NCI-H524 treated with DMSO at 0.1 percent for 48 hours (cell line): ENCODE measurements around the gene ZNF862.

Experiments used
- DNase-seq: peaks from one replicate; lab custom pipeline; 2025; lab: John Stamatoyannopoulos, UW

The ZNF862 gene

DNA sequence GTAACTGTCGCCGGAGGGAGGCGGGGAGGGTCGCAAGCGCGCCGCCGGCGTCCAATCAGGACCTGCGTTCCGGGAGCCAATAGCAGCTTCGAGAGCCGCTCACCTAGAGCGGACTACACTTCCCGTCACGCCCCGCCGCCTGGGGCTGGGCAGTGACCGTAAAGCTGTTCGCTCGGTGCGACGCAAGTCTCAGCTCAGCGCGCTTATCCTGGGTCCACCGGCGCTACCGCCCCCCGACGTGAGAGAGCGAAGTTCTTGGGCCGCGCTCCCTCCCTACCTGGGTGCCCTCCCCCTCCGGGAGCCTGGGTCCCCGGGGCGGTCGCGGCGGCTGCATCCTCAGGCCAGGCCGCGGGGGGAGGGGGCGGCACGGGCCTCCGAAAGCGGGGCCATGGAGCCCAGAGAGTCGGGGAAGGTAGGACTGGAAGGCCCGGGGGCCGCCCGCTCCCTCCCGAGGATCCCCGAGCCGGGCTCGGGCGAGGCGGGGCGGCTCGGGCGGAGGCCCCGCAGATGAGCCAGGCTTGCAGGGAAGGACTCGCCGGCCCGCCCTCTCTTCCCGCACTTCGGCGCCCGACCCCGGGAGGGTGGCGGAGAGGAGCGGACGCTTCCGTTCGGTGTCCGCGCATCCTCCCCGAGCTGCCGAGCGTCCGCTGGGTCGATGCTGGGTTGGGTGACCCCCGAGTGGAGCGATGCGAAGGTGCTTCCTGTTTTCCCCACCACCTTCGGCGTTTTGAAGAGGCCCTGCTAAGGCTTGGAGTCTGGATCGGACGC, at the start of gene ZNF862:
Gene ZNF862 (plus strand): TSS at position 152 of the 768 bp plus-strand sequence. CDS start 237 bp downstream, at position 389.
- DNase-seq = peak; percentile 85

- no peak for DNase-seq
Measured at GRCh38 chr7:149789101-149789500, 49.1 kb upstream of the ZNF862 start.

DNA sequence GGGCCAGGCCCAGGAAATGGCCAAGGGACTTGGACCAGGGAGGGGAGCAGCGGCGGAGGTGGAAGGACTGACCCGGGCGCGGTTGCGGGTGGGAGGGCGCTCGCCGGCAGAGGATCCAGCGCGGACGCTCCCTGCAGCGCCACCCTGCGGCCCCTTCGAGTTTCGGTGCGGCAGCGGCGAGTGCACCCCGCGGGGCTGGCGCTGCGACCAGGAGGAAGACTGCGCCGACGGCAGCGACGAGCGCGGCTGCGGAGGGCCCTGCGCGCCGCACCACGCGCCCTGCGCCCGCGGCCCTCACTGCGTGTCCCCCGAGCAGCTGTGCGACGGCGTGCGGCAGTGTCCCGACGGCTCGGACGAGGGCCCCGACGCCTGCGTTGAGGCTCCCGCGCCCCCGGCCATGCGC, 48.0 kb upstream of the ZNF862 start:
- no peak for DNase-seq

DNA sequence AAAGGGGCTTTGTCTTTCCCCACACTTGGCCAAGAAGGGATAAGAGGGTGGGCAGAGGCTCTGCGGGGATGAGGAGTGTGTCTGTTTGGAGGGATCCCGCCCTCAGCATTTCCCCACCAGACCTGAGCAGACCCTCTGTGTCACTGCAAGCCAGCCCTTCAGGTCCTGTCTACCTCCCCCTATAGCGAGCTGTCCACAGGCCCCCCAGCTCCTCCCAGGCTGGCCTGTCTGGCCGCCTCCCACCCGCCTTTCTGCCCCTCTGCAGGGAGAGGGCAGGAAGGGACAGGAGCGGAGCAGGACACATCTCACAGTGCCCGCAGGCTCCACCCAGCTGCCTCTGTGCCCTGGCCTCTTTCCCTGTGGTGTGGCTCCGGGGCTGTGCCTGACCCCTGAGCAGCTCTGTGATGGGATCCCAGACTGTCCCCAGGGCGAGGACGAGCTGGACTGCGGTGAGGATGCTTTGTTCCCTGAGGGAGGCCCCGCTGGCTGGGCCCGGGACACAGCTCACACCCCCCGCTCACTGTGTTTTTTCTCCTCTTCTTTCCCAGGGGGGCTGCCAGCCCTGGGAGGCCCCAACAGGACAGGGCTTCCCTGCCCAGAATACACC, 47.3 kb upstream of the ZNF862 start:
- no peak for DNase-seq

DNA sequence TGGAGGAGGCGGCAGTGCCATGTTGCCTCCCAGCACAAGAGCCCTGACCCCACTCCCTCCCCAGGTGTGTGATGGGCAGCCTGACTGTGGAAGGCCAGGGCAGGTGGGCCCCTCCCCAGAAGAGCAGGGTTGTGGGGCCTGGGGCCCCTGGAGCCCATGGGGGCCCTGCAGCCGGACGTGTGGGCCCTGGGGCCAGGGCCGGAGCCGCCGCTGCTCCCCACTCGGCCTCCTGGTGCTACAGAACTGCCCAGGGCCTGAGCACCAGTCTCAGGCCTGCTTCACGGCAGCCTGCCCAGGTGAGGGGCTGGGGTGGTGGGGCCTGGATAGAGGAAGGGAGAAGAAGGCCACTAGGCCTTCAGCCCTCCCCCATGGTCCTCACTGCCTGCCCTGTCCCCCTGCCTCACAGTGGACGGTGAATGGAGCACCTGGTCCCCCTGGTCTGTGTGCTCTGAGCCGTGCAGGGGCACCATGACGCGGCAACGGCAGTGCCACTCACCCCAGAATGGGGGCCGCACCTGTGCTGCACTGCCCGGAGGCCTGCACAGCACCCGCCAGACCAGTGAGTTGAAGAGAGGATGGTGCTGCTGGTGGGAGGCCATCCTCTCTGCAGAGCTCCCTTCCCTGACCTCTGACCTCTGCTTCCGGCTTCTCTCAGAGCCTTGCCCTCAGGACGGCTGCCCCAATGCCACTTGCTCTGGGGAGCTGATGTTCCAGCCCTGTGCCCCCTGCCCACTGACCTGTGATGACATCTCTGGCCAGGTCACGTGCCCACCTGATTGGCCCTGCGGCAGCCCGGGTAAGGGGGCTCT, 46.6 kb upstream of the ZNF862 start:
- no peak for DNase-seq

DNA sequence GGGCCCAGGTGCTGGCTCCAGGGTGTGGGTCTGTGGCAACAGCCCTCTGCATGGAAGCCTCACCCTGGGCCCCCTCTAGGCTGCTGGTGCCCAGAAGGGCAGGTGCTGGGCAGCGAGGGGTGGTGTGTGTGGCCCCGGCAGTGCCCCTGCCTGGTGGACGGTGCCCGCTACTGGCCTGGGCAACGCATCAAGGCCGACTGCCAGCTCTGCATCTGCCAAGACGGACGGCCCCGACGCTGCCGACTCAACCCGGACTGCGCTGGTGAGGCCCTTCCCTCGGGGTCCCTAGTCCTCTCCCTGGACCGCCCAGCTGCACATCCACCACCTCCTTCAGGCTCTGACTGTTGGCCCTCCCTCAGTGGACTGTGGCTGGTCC, 46.0 kb upstream of the ZNF862 start:
- DNase-seq = no peak

- DNase-seq = no peak
Measured at GRCh38 chr7:149793261-149793660, 44.9 kb upstream of the ZNF862 start.

DNA sequence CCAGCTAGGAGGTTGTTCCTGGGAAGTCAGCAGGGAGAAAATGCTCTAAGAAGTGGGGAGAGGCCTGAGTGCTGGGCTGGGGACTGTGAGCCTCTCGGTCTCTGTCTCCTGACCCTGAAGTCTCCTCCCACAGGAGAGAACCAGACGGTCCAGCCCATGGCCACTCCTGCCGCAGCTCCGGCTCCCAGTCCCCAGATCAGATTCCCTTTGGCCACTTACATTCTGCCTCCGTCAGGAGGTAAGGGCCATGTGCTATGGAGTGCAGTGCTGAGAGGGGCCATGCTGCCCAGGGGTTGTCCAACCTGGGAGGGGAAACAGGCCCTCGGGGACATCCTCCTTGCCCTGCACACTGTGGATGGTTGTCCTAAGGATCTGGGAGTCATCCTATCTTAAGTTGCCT, 43.5 kb upstream of the ZNF862 start:
- DNase-seq = no peak

DNA sequence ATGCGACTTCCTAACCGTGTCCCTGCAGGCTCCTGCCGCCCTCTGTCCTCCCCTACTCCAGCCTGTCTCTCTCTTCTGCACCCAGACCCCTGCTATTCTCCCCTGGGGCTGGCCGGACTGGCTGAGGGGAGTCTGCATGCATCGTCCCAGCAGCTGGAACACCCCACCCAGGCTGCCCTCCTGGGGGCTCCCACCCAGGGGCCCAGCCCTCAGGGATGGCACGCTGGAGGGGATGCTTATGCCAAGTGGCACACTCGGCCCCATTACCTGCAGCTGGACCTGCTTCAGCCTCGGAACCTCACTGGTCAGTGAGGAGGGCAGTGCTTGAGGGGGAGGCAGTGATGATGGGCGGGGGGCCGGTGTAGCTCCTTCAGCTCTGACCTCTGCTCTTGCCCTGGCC, 43.0 kb upstream of the ZNF862 start:
- no peak for DNase-seq

DNA sequence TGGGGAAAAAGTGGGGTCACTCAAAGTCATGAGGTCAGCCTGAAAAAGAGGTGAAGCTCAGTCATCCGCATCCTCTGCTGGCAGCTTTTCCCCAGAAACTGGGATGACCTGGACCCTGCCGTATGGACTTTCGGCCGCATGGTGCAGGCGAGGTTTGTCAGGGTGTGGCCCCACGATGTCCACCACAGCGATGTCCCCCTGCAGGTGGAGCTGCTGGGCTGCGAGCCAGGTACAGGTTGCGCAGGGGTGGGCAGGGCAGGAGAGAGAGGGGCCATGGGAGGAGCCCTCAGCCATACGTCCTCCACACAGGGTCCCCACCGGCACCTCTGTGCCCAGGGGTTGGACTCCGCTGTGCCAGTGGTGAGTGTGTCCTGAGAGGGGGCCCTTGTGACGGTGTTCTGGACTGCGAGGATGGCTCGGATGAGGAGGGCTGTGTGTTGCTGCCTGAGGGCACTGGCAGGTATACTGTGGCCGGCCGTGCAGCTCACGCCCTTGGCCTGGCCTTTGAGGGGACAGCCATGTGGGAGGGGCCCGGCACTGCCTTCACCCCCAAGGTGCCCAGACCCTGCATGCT, 41.8 kb upstream of the ZNF862 start:
- DNase-seq = no peak

GRCh38 chr7:149797771-149798170, 40.4 kb upstream of the ZNF862 start:
- no peak for DNase-seq

DNA sequence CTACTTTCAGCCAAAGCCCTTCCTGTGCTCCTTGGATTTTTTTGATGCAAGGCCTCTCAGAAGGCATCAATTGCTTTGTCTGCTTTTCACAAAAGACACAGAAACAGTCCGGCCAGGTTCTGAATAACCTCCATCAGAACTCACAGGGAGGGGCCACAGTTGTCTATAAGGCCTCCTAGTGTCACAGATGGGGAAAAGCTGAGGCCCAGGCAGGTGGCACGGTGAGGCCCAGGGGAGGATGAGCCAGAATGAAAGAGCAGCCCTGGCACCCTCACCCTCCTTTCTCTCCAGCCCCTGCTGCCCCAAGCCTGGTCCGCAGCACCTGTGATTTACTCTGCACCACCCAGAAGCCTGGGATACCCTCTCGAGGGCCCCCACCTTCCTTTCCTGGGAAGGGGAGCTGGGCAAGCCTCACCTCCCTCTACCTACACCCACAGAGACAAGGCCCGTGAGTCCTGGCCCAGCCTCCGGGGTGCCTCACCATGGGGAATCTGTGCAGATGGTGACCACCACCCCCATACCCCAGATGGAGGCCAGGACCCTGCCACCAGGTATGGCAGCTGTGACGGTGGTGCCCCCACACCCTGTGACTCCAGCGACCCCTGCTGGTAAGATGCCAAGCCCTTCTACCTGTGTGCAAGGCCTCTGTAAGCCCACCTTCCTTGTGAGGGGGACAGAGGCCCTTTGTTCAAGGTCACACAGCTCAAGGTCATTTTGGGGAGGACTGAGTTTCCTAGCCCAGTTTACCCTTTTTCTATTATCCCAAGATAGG, 38.6 kb upstream of the ZNF862 start:
- DNase-seq = no peak

GRCh38 chr7:149800169-149800555, 38.0 kb upstream of the ZNF862 start:
- DNase-seq = no peak

DNA sequence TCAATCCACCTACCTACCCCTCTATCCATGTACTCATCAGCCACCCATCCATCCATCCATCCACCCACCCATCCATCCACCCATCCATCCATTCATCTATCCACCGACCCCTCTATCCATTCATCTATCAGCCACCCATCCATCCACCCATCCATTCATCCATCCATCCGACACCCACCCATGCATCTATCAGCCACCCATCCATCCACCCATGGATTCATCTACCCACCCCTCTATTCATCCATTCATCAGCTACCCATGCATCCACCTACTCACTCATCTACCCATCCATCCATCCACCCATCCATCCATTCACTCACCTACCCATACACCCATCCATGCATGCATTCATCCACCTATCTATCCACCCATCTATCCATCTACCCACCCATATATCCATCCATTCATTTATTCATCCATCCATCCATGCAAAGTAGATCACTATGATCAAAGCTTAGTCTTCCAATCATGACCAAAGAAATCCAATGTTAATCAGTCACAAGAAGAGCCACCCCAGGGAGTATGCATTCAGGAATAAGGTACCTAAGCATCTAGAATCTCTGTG, 37.1 kb upstream of the ZNF862 start:
- no peak for DNase-seq

DNA sequence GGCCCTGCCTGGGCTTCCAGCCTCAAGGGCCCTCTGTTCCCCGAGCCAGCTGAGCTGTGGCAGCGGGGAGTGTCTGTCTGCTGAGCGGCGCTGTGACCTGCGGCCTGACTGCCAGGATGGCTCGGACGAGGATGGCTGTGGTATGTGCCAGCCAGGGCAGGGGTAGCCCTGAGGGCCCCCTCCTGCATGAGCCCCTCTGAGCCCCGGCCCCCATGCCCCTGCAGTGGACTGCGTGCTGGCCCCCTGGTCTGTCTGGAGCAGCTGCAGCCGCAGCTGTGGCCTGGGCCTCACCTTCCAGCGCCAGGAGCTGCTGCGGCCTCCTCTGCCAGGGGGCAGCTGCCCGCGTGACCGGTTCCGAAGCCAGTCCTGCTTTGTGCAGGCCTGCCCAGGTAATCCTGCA, 36.4 kb upstream of the ZNF862 start:
- DNase-seq = no peak

DNA sequence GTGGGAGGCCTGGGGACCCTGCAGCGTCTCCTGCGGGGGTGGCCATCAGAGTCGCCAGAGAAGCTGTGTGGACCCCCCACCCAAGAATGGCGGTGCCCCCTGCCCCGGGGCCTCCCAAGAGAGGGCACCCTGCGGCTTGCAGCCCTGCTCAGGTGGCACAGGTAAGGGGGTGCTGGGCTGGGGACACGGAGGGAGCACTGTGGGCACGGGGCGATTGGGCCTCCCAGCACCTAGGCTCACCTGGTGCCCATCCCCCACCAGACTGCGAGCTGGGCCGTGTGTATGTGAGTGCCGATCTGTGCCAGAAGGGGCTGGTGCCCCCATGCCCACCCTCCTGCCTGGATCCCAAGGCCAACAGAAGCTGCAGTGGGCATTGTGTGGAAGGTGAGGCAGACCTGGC, 35.2 kb upstream of the ZNF862 start:
- DNase-seq = no peak

DNA sequence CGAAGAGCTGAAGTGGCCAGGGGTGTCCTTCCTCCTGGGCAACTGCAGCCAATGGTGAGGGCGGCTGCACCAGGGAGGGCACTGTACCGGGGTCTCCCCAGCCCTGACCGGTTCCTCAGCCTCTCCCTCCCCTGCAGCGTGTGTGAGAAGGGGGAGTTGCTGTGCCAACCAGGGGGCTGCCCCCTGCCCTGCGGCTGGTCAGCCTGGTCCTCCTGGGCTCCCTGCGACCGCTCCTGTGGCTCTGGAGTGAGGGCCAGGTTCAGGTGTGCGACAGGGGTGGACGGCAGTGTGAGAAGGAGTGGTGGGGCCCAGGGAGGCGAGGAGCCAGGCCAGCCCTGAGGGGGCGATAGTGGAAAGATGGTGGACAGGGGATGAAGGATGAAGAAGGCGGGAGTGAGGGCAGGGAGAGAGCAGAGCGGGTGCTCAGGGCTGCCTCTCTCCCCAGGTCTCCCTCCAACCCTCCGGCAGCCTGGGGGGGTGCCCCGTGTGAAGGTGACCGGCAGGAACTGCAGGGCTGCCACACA, 34.6 kb upstream of the ZNF862 start:
- DNase-seq = no peak

DNA sequence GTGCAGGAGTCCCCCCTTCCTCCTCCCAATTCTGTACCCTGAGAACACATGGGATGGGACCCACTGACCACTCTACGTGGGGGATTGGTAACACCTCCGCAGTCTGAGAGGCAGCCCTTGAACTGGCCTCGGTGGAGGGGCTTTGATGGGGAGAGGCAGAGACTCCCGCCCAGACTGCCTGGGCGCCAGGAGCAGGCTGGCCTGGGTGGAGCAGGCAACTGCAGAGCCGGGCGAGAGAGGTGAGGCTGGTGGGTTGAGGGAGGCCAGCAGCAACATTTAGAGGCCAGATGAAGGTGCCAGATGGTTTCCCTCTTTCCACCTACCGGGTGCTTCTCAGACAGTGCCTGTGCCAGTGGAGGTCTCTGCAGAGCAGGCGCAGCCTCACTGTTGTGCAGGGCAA, 34.1 kb upstream of the ZNF862 start:
- no peak for DNase-seq

GRCh38 chr7:149806726-149807125, 31.4 kb upstream of the ZNF862 start:
- DNase-seq = no peak

- DNase-seq = no peak
Measured at GRCh38 chr7:149808311-149808710, 29.9 kb upstream of the ZNF862 start.

- DNase-seq = no peak
Measured at GRCh38 chr7:149809215-149809614, 29.0 kb upstream of the ZNF862 start.
